CD14-positive monocyte (primary cell): ENCODE results near the gene OXNAD1. TPM values are rescaled to one million over a fixed set of nuclear protein-coding genes. Genes with fewer than 3 reads are reported as not detected.

Experiments used
- DNase-seq, 3 donors: peaks; one replicate each; pipeline ENCODE4 v3.0.0-alpha.2; 2011 to 2022
- H2AFZ ChIP-seq: 2 replicates; pipeline ENCODE4 v1.6.0; 2012; ENCODE audit warnings: mild to moderate bottlenecking, low read depth, low read length, inconsistent platforms; ENCODE audit not compliant: insufficient read depth, poor library complexity, severe bottlenecking
- H3K27ac ChIP-seq, 2 donors: 1 replicate in 1 of 2; 2 replicates in 1 of 2; pipeline ENCODE4 v1.5.1; 2012 to 2013; ENCODE audit warnings: low read length in 2 of 2, control low read depth in 1 of 2, inconsistent platforms in 1 of 2, low read depth in 1 of 2, mild to moderate bottlenecking in 1 of 2
- H3K27me3 ChIP-seq, 2 donors: one replicate each; pipeline versions ENCODE4 v1.6.0 to v1.6.1; 2011 to 2013; ENCODE audit warnings: low read length in 2 of 2; ENCODE audit not compliant: control insufficient read depth in 2 of 2, insufficient read depth in 2 of 2
- H3K36me3 ChIP-seq, 2 donors: replicated peaks in 1 of 2; 1 replicate in 1 of 2; 2 replicates in 1 of 2; pipeline versions ENCODE4 v1.5.1 to v1.6.1; 2012 to 2013; ENCODE audit warnings: low read length in 2 of 2, control low read depth in 1 of 2, inconsistent platforms in 1 of 2, mild to moderate bottlenecking in 1 of 2; ENCODE audit not compliant: insufficient read depth in 2 of 2, control insufficient read depth in 1 of 2
- H3K4me1 ChIP-seq, 2 donors: 1 replicate in 1 of 2; 2 replicates in 1 of 2; pipeline versions ENCODE4 v1.5.1 to v1.6.1; 2012 to 2013; ENCODE audit warnings: low read length in 2 of 2, control low read depth in 1 of 2, inconsistent platforms in 1 of 2, mild to moderate bottlenecking in 1 of 2, moderate library complexity in 1 of 2; ENCODE audit not compliant: insufficient read depth in 2 of 2, control insufficient read depth in 1 of 2
- H3K4me2 ChIP-seq: replicated peaks from 2 replicates; pipeline ENCODE3; 2012; ENCODE audit warnings: low read length, moderate library complexity, mild to moderate bottlenecking; ENCODE audit not compliant: poor library complexity, severe bottlenecking; ENCODE audit errors: extremely low read depth
- H3K4me3 ChIP-seq, 3 experiments: fragments of 200-600 bp in 1 of 3; sonication (generic) in 1 of 3; replicated peaks in 1 of 3; 1 replicate in 2 of 3; 2 replicates in 1 of 3; pipeline ENCODE4 v1.5.1; 2011 to 2013; ENCODE audit warnings: low read length in 3 of 3, mild to moderate bottlenecking in 3 of 3, control low read depth in 2 of 3, low read depth in 2 of 3, inconsistent platforms in 1 of 3, moderate library complexity in 1 of 3
- H3K79me2 ChIP-seq: 2 replicates; pipeline ENCODE4 v1.6.0; 2012; ENCODE audit warnings: mild to moderate bottlenecking, control low read depth, inconsistent platforms, low read length, moderate library complexity; ENCODE audit not compliant: insufficient read depth
- H3K9ac ChIP-seq: 2 replicates; pipeline ENCODE4 v1.6.0; 2017; ENCODE audit warnings: low read length, mild to moderate bottlenecking; ENCODE audit not compliant: insufficient read depth, poor library complexity, severe bottlenecking
- H3K9me3 ChIP-seq, 2 donors: replicated peaks in 1 of 2; 1 replicate in 1 of 2; 2 replicates in 1 of 2; pipeline versions ENCODE4 v1.5.1 to v1.6.1; 2012 to 2013; ENCODE audit warnings: low read length in 2 of 2, control low read depth in 1 of 2; ENCODE audit not compliant: control insufficient read depth in 1 of 2, insufficient read depth in 1 of 2
- H4K20me1 ChIP-seq: 2 replicates; pipeline ENCODE4 v1.6.0; 2012; ENCODE audit warnings: mild to moderate bottlenecking, low read length, control low read depth, moderate library complexity; ENCODE audit not compliant: insufficient read depth
- H3K27ac Mint-ChIP-seq, 7 donors: one replicate each; pipeline ENCODE4 v1.8.0; 2020; ENCODE audit warnings: mild to moderate bottlenecking in 7 of 7, mixed read lengths in 7 of 7, moderate library complexity in 6 of 7, inconsistent platforms in 2 of 7
- H3K27me3 Mint-ChIP-seq, 3 donors: one replicate each; pipeline ENCODE4 v1.8.0; 2021 to 2022; ENCODE audit warnings: low read depth in 3 of 3, mild to moderate bottlenecking in 3 of 3, mixed read lengths in 3 of 3, moderate library complexity in 3 of 3, inconsistent platforms in 1 of 3
- H3K36me3 Mint-ChIP-seq, 2 donors: one replicate each; pipeline ENCODE4 v1.8.0; 2020; ENCODE audit warnings: mixed read lengths in 2 of 2, inconsistent platforms in 1 of 2, mild to moderate bottlenecking in 1 of 2
- H3K4me1 Mint-ChIP-seq: one replicate; pipeline ENCODE4 v1.8.0; 2020; ENCODE audit warnings: mild to moderate bottlenecking, mixed read lengths
- H3K4me3 Mint-ChIP-seq, 2 donors: one replicate each; pipeline ENCODE4 v1.8.0; 2020; ENCODE audit warnings: mild to moderate bottlenecking in 2 of 2, mixed read lengths in 2 of 2, moderate library complexity in 1 of 2
- H3K9me3 Mint-ChIP-seq, 7 donors: one replicate each; pipeline ENCODE4 v1.8.0; 2020 to 2022; ENCODE audit warnings: mixed read lengths in 7 of 7, mild to moderate bottlenecking in 6 of 7, moderate library complexity in 6 of 7, inconsistent platforms in 2 of 7
- WGBS: methylation state at CpG from one replicate; pipeline ENCODE4 v1.1.5; 2013; ENCODE audit warnings: missing lambda C conversion rate; ENCODE audit not compliant: insufficient coverage; 5-methylcytosine and 5-hydroxymethylcytosine counted together
- intact Hi-C, 2 donors: fragments of 100-400 bp; cut with micrococcal nuclease; formaldehyde crosslinking; loops; one replicate each; pipeline versions ENCODE4 v1.15.0 to v1.15.1; 2023
- polyA plus RNA-seq, 3 donors: library from polyadenylated mRNA; depleted of rRNA in 1 of 3; unstranded in 2 of 3; stranded (reverse) in 1 of 3; fragments of 300-500 nt in 2 of 3; fragments of >200 nt in 1 of 3; fragmentation: Illumina TruSeq in 2 of 3; gene quantifications; 1 replicate in 2 of 3; 2 replicates in 1 of 3; pipeline ENCODE4 v1.2.3, GENCODE V29; 2012 to 2021
- TF ChIP-seq, protein P1 (sequence below): fragments of 200-600 bp; IDR thresholded peaks from one replicate; pipeline ENCODE4 v1.8.0; 2022; ENCODE audit warnings: antibody characterized with exemption, mild to moderate bottlenecking

The OXNAD1 gene
- polyA plus RNA-seq, 3 donors: 3.7 to 5.1 (median 4.4) TPM

DNA sequence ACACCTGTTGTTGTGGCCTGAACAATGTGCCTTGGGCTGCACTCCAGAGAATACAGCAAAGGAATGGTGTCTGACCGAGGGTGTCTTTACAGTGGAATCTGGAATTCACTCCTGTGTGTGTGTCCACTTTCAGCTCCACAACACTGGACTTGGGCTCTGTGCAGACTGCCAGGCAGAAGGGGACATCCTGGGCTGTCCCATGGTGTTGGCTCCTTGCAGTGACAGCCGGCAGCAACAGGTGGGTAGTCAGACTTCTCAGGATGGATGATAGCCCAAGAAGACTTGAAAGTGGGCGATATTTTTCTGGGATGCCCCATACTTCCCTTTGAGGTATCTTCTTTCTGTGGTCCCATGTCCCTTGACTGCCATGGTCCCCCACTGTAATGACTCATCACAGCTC lies 45.2 kb upstream of the OXNAD1 start:
- Histone ChIP-seq H3K27ac (no peak overlapping the region), H2AFZ (no peak overlapping the region), H3K79me2 (no peaks in the 10 kb centered on the region), H3K36me3 (no peaks in the 10 kb centered on the region), H3K4me2 (no peak overlapping the region), H3K9me3 (no peaks in the 10 kb centered on the region), H4K20me1 (no peaks in the 10 kb centered on the region), H3K4me3 (no peak overlapping the region), H3K27me3 (no peaks in the 10 kb centered on the region), H3K9ac (no peak overlapping the region), H3K4me1 (peaks cover 2 to 8% of the 10 kb centered on the region in 2 donors)
- WGBS: 94% methylated on average over 3 of the region's 3 CpGs
- TF ChIP-seq, protein P1, sequence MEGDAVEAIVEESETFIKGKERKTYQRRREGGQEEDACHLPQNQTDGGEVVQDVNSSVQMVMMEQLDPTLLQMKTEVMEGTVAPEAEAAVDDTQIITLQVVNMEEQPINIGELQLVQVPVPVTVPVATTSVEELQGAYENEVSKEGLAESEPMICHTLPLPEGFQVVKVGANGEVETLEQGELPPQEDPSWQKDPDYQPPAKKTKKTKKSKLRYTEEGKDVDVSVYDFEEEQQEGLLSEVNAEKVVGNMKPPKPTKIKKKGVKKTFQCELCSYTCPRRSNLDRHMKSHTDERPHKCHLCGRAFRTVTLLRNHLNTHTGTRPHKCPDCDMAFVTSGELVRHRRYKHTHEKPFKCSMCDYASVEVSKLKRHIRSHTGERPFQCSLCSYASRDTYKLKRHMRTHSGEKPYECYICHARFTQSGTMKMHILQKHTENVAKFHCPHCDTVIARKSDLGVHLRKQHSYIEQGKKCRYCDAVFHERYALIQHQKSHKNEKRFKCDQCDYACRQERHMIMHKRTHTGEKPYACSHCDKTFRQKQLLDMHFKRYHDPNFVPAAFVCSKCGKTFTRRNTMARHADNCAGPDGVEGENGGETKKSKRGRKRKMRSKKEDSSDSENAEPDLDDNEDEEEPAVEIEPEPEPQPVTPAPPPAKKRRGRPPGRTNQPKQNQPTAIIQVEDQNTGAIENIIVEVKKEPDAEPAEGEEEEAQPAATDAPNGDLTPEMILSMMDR: no peak
- Mint-ChIP-seq H3K4me1 (peaks cover 6% of the 10 kb centered on the region), H3K27me3 (peaks cover 1 to 2% (median 2%) of the 10 kb centered on the region in 3 donors), H3K9me3 (peaks cover 0 to 7% (median 3%) of the 10 kb centered on the region in 7 donors), H3K4me3 (no peak overlapping the region), H3K36me3 (no peaks in the 10 kb centered on the region), H3K27ac (no peak overlapping the region)
- no peak for DNase-seq
- intact Hi-C loops: no loop called here

DNA sequence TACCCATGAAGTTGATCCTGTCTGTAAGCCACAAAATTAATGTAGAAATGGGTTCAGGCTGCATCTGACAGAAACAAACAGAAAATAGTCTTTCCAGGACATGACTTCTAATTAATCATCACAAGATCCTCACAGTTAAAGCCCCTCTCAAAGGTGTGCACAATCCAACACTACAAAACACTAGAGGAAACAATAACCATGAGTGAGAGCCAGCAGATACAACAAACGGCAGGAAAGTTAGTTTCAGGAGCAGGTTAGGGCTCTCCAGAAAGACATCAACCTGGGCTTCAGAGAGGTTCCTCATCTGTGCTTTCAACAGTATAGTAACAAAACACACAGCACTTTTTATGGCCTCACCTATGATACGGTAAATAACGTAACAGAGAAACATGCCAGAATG lies 43.0 kb upstream of the OXNAD1 start:
- H3K9me3 Mint-ChIP-seq: peaks cover 2 to 18% (median 11%) of the 10 kb centered on the region in 7 donors

More for the DNA sequence above, 43.0 kb upstream of the OXNAD1 start:
- Histone ChIP-seq H3K79me2 (no peaks in the 10 kb centered on the region), H3K4me1 (peaks cover 2 to 10% of the 10 kb centered on the region in 2 donors), H3K27me3 (no peaks in the 10 kb centered on the region), H3K36me3 (no peaks in the 10 kb centered on the region), H3K27ac (no peak overlapping the region), H4K20me1 (no peaks in the 10 kb centered on the region), H3K9me3 (no peaks in the 10 kb centered on the region), H2AFZ (no peak overlapping the region), H3K9ac (no peak overlapping the region), H3K4me2 (no peak overlapping the region), H3K4me3 (no peak overlapping the region)
- TF ChIP-seq, protein P1: no peak
- no CpG with 5 or more reads among the region's 3 CpGs for WGBS
- intact Hi-C loops: no loop called here
- no peak overlapping the region for H3K4me3 Mint-ChIP-seq
- no peaks in the 10 kb centered on the region for H3K27me3 Mint-ChIP-seq
- no peaks in the 10 kb centered on the region for H3K36me3 Mint-ChIP-seq
- no peak overlapping the region for H3K27ac Mint-ChIP-seq
- peaks cover 13% of the 10 kb centered on the region for H3K4me1 Mint-ChIP-seq
- no peak for DNase-seq
